ENCODE data around the gene RAB6B.

GRCh38 chr3:133812872-133813271, 82.8 kb downstream of the RAB6B start:
- no peak for TF ChIP-seq CTCF (IDR thresholded peaks at IDR 0.05)
- no peak for TF ChIP-seq POLR2A (IDR thresholded peaks at IDR 0.05)

Measured in right lobe of liver (tissue), 4 donors.